ENCODE data around the gene WAPL. TPM values are rescaled to one million over a fixed set of nuclear protein-coding genes. Genes with fewer than 3 reads are reported as not detected.

Gene WAPL
- total and polyA plus RNA-seq, 9 of the 15 experiments (the other 6 are each of a cell fraction or from before 2014, with no cell fraction given), result 14.3 to 36.4 (median 25.3) TPM

- Histone ChIP-seq H3K79me2 (ENCODE audit: control insufficient read depth, insufficient read depth, low read length) (no peaks in the 10 kb centered on the region), H3K9me1 (ENCODE audit: control insufficient read depth, insufficient read depth, low read length) (no peaks in the 10 kb centered on the region), H3K27me3 (ENCODE audit: control insufficient read depth in 2 of 2, insufficient read depth in 2 of 2, low read length in 2 of 2) (peaks cover 3 to 9% of the 10 kb centered on the region in 2 experiments; a peak in 2 of 5 replicates), H2AFZ (ENCODE audit: low read depth, low read length) (no peak overlapping the region), H3K4me3 (no peak overlapping the region), H4K20me1 (replicated peaks; ENCODE audit: control insufficient read depth, insufficient read depth, low read length) (no peaks in the 10 kb centered on the region), H3K36me3 (ENCODE audit: control insufficient read depth, insufficient read depth, low read length) (no peaks in the 10 kb centered on the region), H3K9me3 (replicated peaks; ENCODE audit: control insufficient read depth, insufficient read depth, low read depth, low read length) (no peaks in the 10 kb centered on the region), H3K27ac (ENCODE audit: extremely low read depth, low read depth, low read length) (no peak overlapping the region), H3K9ac (ENCODE audit: insufficient read depth in 1 of 2, low read depth in 2 of 2, low read length in 2 of 2) (no peak overlapping the region), H3K4me2 (ENCODE audit: insufficient read depth, low read length) (no peak overlapping the region), H3K4me1 (replicated peaks in 1 of 2; ENCODE audit: control insufficient read depth in 2 of 2, insufficient read depth in 2 of 2, low read length in 2 of 2) (no peaks in the 10 kb centered on the region)
- FAIRE-seq (no peak), ATAC-seq (no peak), DNase-seq (ENCODE audit: extremely low read depth in 1 of 4, low spot score in 3 of 4) (no peak)
- WGBS (ENCODE audit: insufficient coverage, low coverage, missing lambda C conversion rate), result 0% methylated on average over 1 of the region's 2 CpGs
- in situ Hi-C loops (cut with MboI) (no loop called here), intact Hi-C loops (cut with micrococcal nuclease) (no loop called here)
- CTCF ChIA-PET (ENCODE audit: low intra/inter-chr PET ratio), result no interaction called here
- no TSS peak for BruUV-seq (replicated peaks)
- POLR2A ChIA-PET, result no interaction called here
- TF ChIP-seq MAFK (IDR thresholded peaks at IDR 0.05; ENCODE audit: low read length), result no peak
- TF ChIP-seq ZNF717 (CRISPR knock-in tag; IDR thresholded peaks at IDR 0.05), result no peak
- TF ChIP-seq ZNF561 (CRISPR knock-in tag; conservative IDR thresholded peaks at IDR 0.05), result no peak
- no peak for TF ChIP-seq RCOR1 (IDR thresholded peaks at IDR 0.05; ENCODE audit: borderline replicate concordance in 1 of 2, low read depth in 2 of 2, low read length in 2 of 2)
- no peak for TF ChIP-seq MED1 (CRISPR knock-in tag; IDR thresholded peaks at IDR 0.05; ENCODE audit: borderline replicate concordance)
- TF ChIP-seq, protein P1, sequence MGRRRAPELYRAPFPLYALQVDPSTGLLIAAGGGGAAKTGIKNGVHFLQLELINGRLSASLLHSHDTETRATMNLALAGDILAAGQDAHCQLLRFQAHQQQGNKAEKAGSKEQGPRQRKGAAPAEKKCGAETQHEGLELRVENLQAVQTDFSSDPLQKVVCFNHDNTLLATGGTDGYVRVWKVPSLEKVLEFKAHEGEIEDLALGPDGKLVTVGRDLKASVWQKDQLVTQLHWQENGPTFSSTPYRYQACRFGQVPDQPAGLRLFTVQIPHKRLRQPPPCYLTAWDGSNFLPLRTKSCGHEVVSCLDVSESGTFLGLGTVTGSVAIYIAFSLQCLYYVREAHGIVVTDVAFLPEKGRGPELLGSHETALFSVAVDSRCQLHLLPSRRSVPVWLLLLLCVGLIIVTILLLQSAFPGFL (CRISPR knock-in tag; IDR thresholded peaks at IDR 0.05), result no peak
- TF ChIP-seq RBM15 (IDR thresholded peaks at IDR 0.05; ENCODE audit: insufficient read depth, low read length), result no peak
- TF ChIP-seq SAFB (IDR thresholded peaks at IDR 0.05; ENCODE audit: borderline replicate concordance, low read depth, low read length), result no peak
- TF ChIP-seq RAD51 (IDR thresholded peaks at IDR 0.05; ENCODE audit: borderline replicate concordance, low read depth), result no peak
These were observed 102.5 kb downstream of the WAPL start for GRCh38 chr10:86419101-86419500.

Data from K562 (cell line).